NT2/D1 (cell line): ENCODE measurements around the gene FAM217B.

Experiments
- DNase-seq: peaks from one replicate; pipeline ENCODE4 v3.0.0-alpha.2; 2011; ENCODE audit warnings: low read depth, low spot score
- H3K27me3 ChIP-seq: 2 replicates; pipeline ENCODE4 v1.6.0; 2011; ENCODE audit warnings: mild to moderate bottlenecking; ENCODE audit not compliant: insufficient read length, insufficient read depth
- H3K36me3 ChIP-seq: 2 replicates; pipeline ENCODE4 v1.6.1; 2011; ENCODE audit warnings: mild to moderate bottlenecking, low read length, mixed read lengths; ENCODE audit not compliant: insufficient read depth, insufficient read length
- H3K4me1 ChIP-seq: 2 replicates; pipeline ENCODE4 v1.5.1; 2011; ENCODE audit not compliant: insufficient read depth, insufficient read length
- H3K4me3 ChIP-seq: 2 replicates; pipeline ENCODE4 v1.5.1; 2011; ENCODE audit warnings: low read depth; ENCODE audit not compliant: insufficient read length
- H3K9ac ChIP-seq: 2 replicates; pipeline ENCODE4 v1.6.0; 2011; ENCODE audit warnings: low read depth; ENCODE audit not compliant: insufficient read length
- H3K9me3 ChIP-seq: 2 replicates; pipeline ENCODE4 v1.5.1; 2011; ENCODE audit warnings: mild to moderate bottlenecking, low read length; ENCODE audit not compliant: insufficient read depth
- SUZ12 ChIP-seq: IDR thresholded peaks from 2 replicates; pipeline ENCODE4 v1.6.1; 2011; ENCODE audit not compliant: insufficient read length, insufficient read depth; ENCODE audit errors: extremely low read depth
- YY1 ChIP-seq: IDR thresholded peaks from 2 replicates; pipeline ENCODE4 v1.6.1; 2011; ENCODE audit not compliant: insufficient read length, insufficient read depth
- ZNF274 ChIP-seq: IDR thresholded peaks from 2 replicates; pipeline ENCODE4 v1.6.1; 2011; ENCODE audit warnings: mild to moderate bottlenecking, low read depth, low read length

Gene FAM217B

GRCh38 chr20:59976156-59976782 is 36.1 kb downstream of the FAM217B start:
- TF ChIP-seq ZNF274 (no peak), SUZ12 (no peak), YY1 (no peak)
- no peak for DNase-seq
- no peak overlapping the region for H3K4me3 ChIP-seq
- H3K36me3 ChIP-seq: no peaks in the 10 kb centered on the region
- no peak overlapping the region for H3K9ac ChIP-seq
- H3K9me3 ChIP-seq: no peaks in the 10 kb centered on the region
- no peaks in the 10 kb centered on the region for H3K27me3 ChIP-seq
- no peaks in the 10 kb centered on the region for H3K4me1 ChIP-seq

- Histone ChIP-seq H3K27me3 (no peaks in the 10 kb centered on the region), H3K36me3 (no peaks in the 10 kb centered on the region), H3K4me1 (no peaks in the 10 kb centered on the region), H3K9ac (no peak overlapping the region), H3K9me3 (no peaks in the 10 kb centered on the region), H3K4me3 (no peak overlapping the region)
- DNase-seq: no peak
- TF ChIP-seq ZNF274: no peak
- no peak for TF ChIP-seq SUZ12
- TF ChIP-seq YY1: no peak
Observed at GRCh38 chr20:59977086-59977485, 36.9 kb downstream of the FAM217B start.

- TF ChIP-seq SUZ12: no peak
- TF ChIP-seq YY1: no peak
- no peak for TF ChIP-seq ZNF274
- H3K4me1 ChIP-seq: no peaks in the 10 kb centered on the region
Observed at GRCh38 chr20:59983076-59983475, 42.9 kb downstream of the FAM217B start.

GRCh38 chr20:59984541-59984940 is 44.4 kb downstream of the FAM217B start:
- H3K4me1 ChIP-seq: no peaks in the 10 kb centered on the region
- H3K27me3 ChIP-seq: no peaks in the 10 kb centered on the region
- no peak overlapping the region for H3K4me3 ChIP-seq
- no peaks in the 10 kb centered on the region for H3K36me3 ChIP-seq
- no peak for DNase-seq
- no peak overlapping the region for H3K9ac ChIP-seq
- no peak for TF ChIP-seq YY1
- H3K9me3 ChIP-seq: 0 out of 2 replicates have a peak, but pooled peaks cover 4% of the 10 kb centered on the region

More at GRCh38 chr20:59983076-59983475, 42.9 kb downstream of the FAM217B start:
- 0 out of 2 replicates have a peak, but pooled peaks cover 4% of the 10 kb centered on the region for H3K9me3 ChIP-seq
- no peak overlapping the region for H3K9ac ChIP-seq
- no peaks in the 10 kb centered on the region for H3K36me3 ChIP-seq
- H3K4me3 ChIP-seq: no peak overlapping the region
- no peak for DNase-seq
- H3K27me3 ChIP-seq: no peaks in the 10 kb centered on the region

GRCh38 chr20:59985164-59985563 is 45.0 kb downstream of the FAM217B start:
- Histone ChIP-seq H3K27me3 (no peaks in the 10 kb centered on the region), H3K36me3 (no peaks in the 10 kb centered on the region), H3K9me3 (0 out of 2 replicates have a peak, but pooled peaks cover 4% of the 10 kb centered on the region), H3K9ac (no peak overlapping the region), H3K4me3 (no peak overlapping the region), H3K4me1 (no peaks in the 10 kb centered on the region)
- no peak for DNase-seq
- TF ChIP-seq YY1 (no peak), SUZ12 (no peak), ZNF274 (no peak)

GRCh38 chr20:59985864-59986263 is 45.7 kb downstream of the FAM217B start:
- Histone ChIP-seq H3K4me1 (no peaks in the 10 kb centered on the region), H3K36me3 (no peaks in the 10 kb centered on the region), H3K27me3 (no peaks in the 10 kb centered on the region), H3K9me3 (0 out of 2 replicates have a peak, but pooled peaks cover 4% of the 10 kb centered on the region), H3K9ac (no peak overlapping the region), H3K4me3 (no peak overlapping the region)
- DNase-seq: no peak
- TF ChIP-seq ZNF274: no peak
- TF ChIP-seq YY1: no peak
- TF ChIP-seq SUZ12: no peak

GRCh38 chr20:59987135-59987534 is 46.9 kb downstream of the FAM217B start:
- no peak overlapping the region for H3K9ac ChIP-seq
- 0 out of 2 replicates have a peak, but pooled peaks cover 4% of the 10 kb centered on the region for H3K9me3 ChIP-seq
- no peaks in the 10 kb centered on the region for H3K36me3 ChIP-seq
- TF ChIP-seq ZNF274 (no peak), SUZ12 (no peak), YY1 (no peak)
- H3K4me1 ChIP-seq: peaks cover 3% of the 10 kb centered on the region
- no peaks in the 10 kb centered on the region for H3K27me3 ChIP-seq
- no peak for DNase-seq
- no peak overlapping the region for H3K4me3 ChIP-seq
